HG02981 (cell line): ENCODE results near the gene PEX12.
"Not testable (repeated sequence)": the region's sequence is repeated elsewhere in the genome, so short reads cannot be mapped to it uniquely, and the experiment has no call there.

ENCODE experiments used
- ATAC-seq: cut with Tn5 transposase; IDR thresholded peaks from one replicate; pipeline ENCODE4 v1.9.1; 2021; ENCODE audit warnings: mild to moderate bottlenecking, moderate library complexity; ENCODE audit not compliant: unreplicated experiment

The PEX12 gene

DNA sequence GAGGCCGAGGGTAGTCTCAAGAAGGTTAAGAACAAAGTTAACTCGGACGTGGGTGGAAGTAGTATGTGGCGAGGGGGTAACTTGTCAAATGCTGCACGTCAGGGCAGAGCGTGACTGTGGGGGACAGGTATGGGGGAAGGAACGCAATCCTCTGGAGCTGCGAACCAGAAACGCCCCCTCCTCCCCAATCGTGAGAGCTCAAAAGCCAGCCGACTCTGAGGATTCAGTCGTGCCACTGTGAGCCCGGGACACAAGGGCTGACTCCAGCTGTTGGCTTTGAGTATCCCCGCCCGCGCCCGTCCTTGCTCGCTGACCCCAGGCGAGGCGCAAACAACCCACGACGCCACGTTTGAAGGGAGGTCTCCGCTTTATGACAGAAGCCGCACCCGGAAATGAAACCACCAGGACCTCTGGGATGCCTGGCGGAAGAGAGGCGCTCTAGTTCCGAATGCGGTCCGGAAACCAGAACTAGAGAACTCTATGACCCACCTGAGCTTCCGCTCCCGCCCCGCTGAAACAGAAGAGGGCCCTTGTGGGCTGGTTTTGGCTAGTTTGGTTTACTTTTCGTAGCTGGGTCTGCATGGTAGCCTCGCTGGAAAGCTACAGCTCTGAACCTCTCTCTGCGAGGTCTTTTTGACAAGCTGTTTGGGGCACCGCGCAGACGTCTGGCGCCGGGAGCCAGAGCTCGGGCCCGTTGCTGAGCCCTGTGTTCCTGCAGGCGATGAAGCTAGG is at the start of gene PEX12:
PEX12 (minus strand) TSS at position 375 of the 732 bp plus-strand sequence. CDS start 550 bp downstream, outside the sequence.
- peak; percentile 75 for ATAC-seq

DNA sequence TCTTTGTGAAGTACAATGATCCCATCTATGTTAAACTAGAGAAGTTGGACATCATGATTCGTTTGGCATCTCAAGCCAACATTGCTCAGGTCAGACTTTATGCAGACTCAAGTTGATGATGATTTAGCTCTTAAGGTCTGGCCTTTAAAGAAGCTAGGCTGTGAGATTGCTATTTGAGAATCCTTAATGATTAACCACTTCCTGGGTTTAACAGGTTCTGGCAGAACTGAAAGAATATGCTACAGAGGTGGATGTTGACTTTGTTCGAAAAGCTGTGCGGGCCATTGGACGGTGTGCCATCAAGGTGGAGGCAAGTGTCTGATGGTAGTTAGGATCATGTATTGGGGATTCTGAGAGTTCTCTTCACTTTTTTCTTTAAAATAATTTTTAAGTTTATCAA is 49.0 kb upstream of the PEX12 start:
- ATAC-seq, result no peak

DNA sequence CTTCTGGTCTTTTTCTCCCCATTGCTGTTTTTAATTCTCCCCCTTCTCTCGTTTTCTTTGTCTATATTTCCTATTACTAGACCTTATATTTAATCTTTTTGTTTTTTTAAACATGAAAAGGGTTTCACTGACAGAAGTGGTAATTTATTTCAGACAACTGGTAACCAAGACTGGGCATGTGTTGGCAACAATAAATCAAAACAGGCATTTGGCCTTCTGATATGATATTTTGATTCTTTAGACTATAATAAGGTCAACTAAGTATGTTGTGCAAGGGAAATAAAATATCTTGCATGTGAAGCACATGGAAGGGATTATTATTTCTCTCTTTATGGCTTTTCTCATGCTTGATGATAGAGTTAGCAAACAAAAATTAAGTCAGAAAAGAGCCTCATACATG is 43.4 kb upstream of the PEX12 start:
- ATAC-seq, result no peak

DNA sequence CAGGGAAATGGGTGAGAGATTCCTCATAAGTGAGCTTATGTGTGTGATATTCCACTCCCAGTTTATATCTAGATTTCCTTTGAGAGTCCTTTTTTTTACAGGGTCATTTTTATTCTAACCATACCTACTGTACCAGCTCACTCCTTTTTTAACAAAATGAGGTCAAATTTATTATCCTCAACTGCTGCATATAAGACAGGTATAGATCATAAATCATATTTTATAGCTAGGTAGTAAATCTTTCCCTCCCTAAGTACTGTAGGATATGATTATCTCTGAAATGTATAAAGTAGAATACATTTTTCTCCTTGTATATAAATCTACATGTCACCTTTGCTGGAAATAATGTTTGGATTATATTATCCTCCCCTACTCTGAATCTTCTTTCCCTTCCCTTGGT is 40.3 kb upstream of the PEX12 start:
- ATAC-seq, result no peak

DNA sequence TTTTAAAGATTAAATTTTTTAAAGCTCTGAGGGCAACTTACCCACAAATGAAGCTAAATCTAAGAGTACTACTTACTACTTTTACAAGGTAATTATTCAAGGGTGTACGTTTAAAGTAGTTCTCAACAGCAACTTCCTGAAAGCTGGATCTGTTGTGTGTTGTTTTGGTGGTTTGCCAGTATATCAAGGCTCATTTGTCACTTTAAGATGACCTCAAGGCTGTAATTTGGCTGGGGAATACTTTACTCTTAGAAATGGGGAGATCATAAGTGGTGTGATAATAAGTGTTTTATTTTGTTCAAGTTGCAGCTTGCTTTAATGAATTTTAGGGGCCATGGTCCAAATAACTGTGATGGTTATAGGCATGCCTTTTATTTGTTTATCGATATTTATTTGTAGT is 39.1 kb upstream of the PEX12 start:
- ATAC-seq, result no peak

DNA sequence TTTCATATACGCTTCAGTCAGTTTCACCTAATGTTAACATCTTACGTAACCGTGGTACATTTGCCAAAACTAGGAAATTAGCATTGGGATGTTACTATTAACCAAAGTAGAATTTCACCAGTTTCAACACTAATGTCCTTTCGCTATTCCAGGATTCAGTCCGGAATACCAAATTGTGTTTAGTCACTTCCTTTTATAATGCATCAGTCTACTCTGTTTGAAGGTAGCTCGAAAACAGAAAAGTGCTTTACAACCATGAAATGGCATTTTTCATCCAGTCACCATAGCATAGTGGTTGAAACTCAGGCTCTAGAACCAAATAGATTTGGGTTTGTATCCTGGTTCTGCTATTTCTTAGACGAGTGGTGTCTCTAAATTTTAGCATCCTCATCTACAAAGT is 38.2 kb upstream of the PEX12 start:
- ATAC-seq, result no peak

DNA sequence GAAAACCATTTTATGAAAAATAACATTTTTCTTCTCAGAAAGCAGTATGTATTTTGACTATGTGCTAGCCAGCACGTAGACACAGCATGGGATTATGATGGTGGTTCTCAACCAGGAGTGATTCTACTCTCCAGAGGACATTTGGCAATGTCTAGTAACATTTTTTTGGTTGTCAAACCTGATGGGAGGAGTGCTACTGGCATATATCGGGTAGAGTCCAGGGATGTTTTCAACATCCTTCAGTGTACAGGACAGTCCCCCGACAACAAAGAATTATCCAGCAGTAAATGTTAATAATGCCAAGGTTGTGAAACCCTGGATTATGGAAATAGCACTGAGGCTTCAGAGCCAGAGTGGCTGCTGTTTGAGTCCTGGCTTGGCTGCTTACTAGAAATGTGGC is 36.4 kb upstream of the PEX12 start:
- no peak for ATAC-seq

DNA sequence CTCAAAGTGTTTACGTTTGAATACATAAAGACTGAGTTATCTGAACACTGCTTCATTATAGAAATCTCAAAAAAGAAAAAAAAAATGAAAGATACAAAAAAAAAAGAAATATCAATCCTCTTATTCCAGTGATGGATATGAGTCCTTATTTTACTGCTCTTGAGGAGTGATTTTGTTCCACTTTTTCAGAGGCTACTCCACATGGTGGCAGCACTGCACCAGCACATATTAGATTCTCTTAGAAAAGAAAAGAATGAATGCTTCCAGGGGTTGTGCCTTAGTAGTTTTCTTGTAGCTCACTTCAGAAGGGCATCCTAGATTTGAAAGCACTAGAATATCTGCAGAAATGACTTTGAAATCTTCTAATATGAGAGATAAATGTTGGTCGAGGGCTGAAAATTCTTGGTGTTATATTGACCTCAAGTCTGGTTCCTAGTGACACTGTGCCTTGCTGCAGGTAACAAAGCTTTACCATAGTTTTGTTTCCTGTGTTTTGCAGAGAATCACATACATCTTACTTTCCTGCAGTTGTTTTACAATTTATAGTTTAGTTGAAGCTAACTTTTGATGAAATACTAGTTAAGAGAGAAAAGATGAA is 34.7 kb upstream of the PEX12 start:
- ATAC-seq, result no peak

DNA sequence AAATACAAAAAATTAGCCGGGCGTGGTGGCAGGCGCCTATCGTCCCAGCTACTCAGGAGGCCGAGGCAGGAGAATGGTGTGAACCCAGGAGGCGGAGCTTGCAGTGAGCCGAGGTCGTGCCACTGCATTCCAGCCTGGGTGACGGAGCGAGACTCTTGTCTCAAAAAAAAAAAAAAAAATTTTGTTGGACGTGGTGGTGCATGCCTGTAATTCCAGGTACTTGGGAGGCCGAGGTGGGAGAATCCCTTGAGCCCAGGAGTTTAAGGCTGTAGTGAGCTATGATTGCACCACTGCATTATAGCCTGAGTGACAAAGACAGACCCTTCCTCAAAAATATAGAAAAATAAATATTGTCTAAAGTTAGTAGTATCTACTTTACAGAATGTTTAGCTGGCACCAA is 32.4 kb upstream of the PEX12 start:
- not testable (repeated sequence) for ATAC-seq

DNA sequence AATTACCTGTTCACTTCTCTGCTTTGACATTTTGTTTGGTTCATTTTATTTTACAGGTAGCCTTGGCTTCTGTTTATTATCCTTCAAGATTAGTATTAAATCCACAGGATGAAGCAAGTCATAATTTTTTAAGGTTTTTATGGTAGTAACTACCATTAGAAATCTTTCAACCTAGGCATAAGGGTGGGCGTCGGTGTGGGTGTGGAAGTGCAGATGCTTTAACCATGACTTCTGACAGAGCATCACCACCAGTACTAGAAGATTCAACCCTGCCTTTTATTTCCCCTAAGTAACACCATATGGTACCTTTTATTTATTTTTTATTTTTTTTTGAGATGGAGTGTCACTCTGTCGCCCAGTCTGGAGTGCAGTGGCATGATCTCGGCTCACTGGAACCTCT is 31.5 kb upstream of the PEX12 start:
- no peak for ATAC-seq

DNA sequence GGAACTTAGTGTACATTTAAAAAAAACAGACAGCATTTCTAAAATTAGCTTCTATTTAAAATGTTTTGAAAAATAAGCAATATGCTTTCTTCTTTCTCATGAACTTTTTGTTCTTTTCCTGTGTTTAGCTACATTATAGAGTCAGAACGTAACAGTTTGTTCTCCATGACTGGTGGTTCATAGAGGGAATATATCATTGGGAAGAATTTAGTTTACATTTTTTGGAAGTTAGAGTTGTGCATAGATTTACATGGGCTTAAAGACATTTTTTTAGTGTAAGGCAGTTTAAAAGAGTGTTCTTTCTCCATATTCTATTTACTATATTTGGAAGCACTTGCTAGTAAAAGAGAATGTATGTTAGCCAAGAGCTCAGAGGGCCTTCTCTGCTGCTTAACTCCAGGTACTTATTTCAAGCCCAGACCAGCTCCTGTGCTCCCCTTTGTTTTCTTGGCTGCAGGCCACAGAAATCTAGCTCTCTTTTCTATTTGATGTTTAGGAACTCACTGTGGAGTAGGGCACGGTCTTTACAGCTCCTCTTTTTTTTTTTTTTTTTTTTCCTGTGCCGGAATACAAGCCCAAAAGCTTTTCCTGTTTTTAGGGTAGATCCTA is 29.0 kb upstream of the PEX12 start:
- ATAC-seq, result no peak

DNA sequence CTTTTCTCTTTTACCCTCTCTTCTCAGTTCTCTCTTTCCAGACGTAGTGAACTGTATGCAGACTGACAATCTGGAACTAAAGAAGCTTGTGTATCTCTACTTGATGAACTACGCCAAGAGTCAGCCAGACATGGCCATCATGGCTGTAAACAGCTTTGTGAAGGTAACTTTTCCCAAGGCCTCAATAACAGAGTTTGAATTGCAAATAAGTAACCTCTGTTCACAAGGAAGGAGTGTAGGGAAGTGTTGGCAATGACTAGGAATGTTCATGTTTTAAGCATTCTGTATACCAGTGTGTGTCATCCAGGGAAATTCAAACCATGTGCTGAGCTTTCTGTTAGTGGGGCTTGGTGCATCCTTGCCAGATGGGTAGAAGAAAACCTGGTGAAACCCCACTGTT is 27.3 kb upstream of the PEX12 start:
- ATAC-seq, result no peak

DNA sequence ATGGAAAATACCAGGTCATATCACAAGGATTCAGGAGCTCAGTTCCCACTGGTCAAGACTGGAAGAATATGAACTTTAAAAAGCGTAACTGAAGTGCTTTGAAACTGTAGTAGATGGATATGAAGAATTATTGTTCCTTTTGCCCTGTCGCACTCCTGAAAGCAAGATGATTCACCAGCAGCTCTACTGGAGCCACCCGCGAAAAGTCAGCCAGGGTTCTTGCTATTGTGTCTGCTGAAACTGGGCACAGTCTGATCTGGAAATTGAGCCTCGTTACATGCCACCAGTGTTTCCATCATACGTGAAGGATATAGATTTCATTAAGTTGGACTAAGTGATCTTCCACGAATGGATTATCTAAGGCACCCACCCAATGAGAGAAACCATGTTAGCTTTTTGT is 25.3 kb upstream of the PEX12 start:
- no peak for ATAC-seq

DNA sequence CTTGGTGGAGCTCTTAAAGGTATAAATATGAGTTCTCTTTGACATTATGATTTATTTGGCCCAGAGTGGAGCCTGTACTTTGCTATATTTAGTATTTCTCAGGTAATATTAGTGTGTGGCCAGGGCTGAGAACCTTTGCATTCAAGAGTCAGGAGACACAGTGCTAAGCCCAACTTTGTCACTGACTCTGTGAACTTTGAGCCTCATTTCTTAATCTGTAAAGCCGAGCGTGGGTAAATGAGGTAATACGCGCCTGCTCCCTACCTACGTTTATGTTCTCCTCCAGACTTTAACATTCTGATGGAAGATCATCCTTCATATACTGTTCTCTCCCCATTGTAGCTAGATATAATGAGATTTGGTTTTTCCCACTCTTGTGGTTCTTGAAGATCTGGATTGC is 19.2 kb upstream of the PEX12 start:
- no peak for ATAC-seq

DNA sequence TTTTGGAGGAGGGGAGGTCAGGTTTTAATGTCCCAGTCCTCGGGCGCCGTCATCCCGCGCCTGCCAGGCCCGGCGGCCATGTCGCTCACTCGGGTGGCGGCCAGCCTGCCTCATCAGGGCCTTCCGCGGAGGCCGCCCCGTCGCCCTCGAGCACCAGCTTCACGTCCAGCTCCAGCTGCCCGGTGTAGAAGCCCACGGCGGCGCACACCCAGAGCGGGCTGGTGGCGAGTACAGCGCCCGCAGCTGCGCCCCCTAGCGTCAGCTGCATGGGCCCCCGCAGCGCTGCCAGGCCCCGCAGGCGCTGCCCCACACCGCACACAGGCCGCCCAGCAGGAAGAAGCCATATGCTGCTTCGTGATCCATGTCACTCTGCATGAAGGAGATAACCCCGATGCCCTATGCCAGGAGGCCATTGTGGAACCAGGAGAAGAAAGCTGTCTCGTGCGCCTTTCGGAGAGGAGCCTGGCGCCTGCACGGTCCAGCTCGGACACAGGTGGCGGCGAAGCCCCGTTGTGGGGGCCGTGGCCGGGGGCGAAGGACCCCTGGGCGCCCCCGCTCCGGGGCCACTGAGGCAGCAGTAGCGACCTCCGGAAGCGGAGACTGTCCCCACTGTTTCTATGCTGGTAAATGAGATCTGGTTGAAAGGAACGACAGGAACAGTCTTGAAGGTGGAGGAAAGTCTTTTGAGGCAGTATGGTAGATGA is 18.3 kb upstream of the PEX12 start:
- ATAC-seq, result no peak

DNA sequence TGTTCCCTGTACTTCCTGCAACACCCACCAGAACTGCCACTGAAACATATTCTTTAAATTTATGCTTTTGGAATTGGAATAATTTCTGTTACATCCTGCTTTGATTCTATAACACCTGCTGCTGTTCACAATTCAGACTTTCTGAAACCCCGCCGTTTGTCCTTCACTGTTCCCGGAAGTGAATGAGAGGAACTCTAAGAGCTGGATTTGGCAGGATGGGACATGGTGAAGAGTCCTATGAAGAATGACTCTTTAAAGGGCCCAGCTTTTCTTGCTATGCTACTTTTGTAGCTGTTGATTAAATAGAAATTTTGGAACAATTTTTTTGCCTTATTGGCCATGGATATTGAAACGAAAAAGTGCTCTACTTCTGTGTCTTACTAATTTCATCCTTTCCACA is 17.7 kb upstream of the PEX12 start:
- ATAC-seq, result no peak

DNA sequence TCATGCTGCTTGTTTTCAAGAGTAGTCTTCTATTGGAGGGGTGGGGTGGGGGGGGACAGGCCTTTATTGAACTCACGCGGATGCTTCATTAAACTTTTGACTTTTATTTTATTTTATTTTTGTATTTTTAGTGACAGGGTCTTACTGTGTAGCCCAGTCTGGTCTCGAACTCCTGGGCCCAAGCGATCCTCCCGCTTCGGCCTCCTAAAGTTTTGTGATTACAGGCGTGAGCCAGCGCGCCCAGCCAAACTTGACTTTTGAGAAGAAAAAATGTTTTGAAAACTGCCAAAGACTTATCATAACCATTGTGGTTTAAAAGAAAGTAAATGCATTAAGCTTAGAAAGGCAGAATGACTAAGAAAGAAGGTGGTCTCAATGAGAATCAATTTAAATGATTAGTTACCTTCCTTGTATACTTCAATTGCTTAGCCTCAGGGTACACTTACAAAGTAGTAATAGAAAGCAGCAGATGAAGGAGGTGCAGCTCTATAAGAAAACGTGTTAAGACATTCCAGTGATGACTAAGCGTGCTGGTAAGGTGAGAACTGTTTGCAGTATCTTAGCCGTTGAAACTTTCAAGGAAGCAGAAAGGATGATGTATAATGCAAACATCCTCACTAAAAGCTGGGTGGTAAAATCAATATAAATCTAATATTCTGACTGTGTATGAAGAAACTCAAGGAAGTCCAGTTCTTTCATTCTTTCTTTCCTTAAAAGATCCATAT is 10.0 kb upstream of the PEX12 start:
- no peak for ATAC-seq

DNA sequence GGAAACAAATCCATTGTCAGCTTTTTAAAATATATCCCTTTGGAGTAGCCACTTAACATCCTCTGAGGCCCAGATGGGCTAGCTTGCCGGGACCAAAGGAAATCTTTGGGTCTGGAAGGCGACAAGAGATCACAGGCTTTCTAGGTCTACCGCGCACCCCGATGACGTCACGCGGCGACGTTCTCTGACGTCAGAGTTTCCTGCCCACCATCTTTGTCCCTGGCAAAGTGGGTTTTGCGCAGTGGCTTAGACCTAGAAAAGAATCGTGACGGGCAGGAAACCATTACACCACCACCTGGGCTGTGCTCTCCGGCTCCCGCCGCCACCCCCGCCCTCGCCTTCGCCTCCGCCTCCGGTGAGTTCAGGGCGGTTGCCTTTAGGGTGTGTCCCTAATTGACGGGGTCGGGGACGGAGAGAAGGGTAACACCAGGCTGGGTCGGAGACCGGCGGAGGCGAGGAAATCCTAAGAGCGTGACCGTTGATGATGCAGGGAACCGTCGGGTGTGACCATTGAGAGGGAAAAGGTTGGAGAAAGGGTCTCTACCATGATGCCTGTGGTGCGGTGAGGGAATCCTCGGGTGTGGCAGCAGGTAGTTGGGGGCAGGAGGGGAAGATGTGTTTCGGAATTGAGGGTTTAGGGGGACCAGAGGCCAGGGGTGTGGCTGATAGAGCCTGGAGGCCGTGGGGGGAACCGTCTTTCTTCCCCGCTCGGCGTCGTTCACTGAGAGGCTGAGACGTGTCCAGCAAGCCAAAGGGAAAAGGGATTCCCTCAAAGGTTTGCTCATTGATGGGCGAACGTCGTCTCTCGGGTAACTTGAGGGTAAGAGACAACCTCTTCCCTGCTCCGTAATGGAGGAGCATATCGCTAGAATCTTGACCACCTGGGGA is 8.9 kb upstream of the PEX12 start, which contains the start of gene AP2B1:
AP2B1 (plus strand) TSS at position 249 of the 888 bp plus-strand sequence. CDS start 6,709 bp downstream, outside the sequence.
- peak; percentile 87 for ATAC-seq

DNA sequence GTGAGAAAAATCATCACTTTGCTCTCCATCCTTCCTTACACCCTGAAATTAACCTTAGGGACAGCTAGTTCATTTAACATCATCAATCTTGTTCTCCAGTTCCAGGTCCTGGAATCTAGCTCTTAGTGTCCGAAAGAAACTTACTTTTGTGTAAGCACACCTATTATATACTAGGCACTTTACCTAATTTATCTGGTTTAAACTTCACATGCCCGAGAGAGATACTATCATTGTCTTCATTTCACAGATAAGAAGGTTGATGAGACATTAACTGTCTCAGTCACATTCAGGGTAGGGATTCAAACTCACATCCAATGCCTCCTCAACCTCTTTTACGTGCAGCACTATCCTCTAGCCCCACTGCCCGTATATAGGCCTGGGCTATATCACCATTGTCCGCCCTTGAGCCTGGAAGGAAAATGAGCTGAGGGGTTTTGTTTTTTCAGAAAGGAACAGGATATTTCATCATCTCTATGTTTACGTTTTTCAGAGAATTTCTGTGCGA is 8.2 kb upstream of the PEX12 start:
- peak; percentile 5 for ATAC-seq

DNA sequence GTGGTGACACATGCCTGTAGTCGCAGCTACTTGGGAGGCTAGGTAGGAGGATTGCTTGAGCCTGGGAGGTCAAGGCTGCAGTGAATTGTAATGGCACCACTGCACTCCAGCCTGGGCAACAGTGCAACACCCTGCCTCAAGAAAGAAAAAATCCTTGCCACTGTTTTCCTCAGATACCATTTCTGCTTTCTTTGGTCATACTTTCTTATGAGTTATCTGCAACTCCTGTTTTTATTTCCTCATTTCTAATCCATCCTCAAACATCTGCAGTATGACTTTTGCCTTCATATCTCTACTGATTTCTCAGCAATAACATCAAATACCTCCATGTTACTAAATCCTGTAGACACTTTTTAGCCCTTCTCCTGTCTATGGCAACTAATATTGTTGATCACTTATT is 5.7 kb upstream of the PEX12 start:
- no peak for ATAC-seq
